Measurements from ENCODE around the gene ASB5. TPM values are rescaled to one million over a fixed set of nuclear protein-coding genes. Genes with fewer than 3 reads are reported as not detected.

Gene ASB5
- polyA plus RNA-seq, 6 donors from 2014 or later, result not detected

GRCh38 chr4:176272799-176273198 is 3.8 kb upstream of the ASB5 start:
- Mint-ChIP-seq H3K9me3 (no peaks in the 10 kb centered on the region), H3K27ac (no peak overlapping the region), H3K4me3 (no peak overlapping the region), H3K27me3 (peaks cover 6 to 32% (median 8%) of the 10 kb centered on the region in 3 donors), H3K36me3 (no peaks in the 10 kb centered on the region), H3K4me1 (peaks cover 0 to 5% (median 0%) of the 10 kb centered on the region in 3 donors)
- ATAC-seq (ENCODE audit: low read depth in 2 of 2) (no peak), DNase-seq (no peak)

DNA sequence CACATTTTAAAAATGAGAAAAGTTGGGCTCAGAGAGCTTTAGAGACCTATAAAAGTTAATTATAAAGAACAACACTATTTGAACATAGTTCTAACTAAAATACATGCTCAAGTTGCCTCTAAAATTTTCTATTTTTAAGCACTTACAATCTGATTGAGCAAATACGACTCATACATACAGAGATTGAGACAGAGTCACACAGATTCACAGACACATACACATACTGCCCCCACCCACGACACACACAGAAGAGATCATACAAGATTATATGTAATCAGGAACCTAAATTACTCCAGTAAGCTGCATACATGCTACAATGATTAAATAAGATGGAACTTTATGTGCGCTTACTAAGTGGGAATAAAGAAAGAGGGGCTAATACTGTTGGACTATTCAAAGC is 2.7 kb upstream of the ASB5 start:
- H3K27me3 Mint-ChIP-seq, result peaks cover 0 to 26% (median 0%) of the 10 kb centered on the region in 3 donors
- H3K27ac Mint-ChIP-seq, result no peak overlapping the region
- no peaks in the 10 kb centered on the region for H3K9me3 Mint-ChIP-seq
- no peaks in the 10 kb centered on the region for H3K36me3 Mint-ChIP-seq
- no peak overlapping the region for H3K4me3 Mint-ChIP-seq
- ATAC-seq (ENCODE audit: low read depth in 2 of 2) (no peak), DNase-seq (no peak)
- H3K4me1 Mint-ChIP-seq, result no peaks in the 10 kb centered on the region

GRCh38 chr4:176270669-176271068 is 1.6 kb upstream of the ASB5 start:
- Mint-ChIP-seq H3K4me1 (no peaks in the 10 kb centered on the region), H3K27me3 (peaks cover 0 to 17% (median 0%) of the 10 kb centered on the region in 3 donors), H3K4me3 (no peak overlapping the region), H3K27ac (no peak overlapping the region), H3K9me3 (no peaks in the 10 kb centered on the region), H3K36me3 (no peaks in the 10 kb centered on the region)
- ATAC-seq (ENCODE audit: low read depth in 2 of 2) (no peak), DNase-seq (no peak)

GRCh38 chr4:176266026-176266425 is 3.0 kb downstream of the ASB5 start:
- H3K4me1 Mint-ChIP-seq, result no peaks in the 10 kb centered on the region
- H3K27me3 Mint-ChIP-seq, result peaks cover 0 to 9% (median 0%) of the 10 kb centered on the region in 3 donors
- no peak overlapping the region for H3K4me3 Mint-ChIP-seq
- H3K9me3 Mint-ChIP-seq, result no peaks in the 10 kb centered on the region
- H3K36me3 Mint-ChIP-seq, result no peaks in the 10 kb centered on the region
- ATAC-seq (ENCODE audit: low read depth in 2 of 2), result no peak
- H3K27ac Mint-ChIP-seq, result no peak overlapping the region
- DNase-seq, result no peak

- no peaks in the 10 kb centered on the region for H3K4me1 Mint-ChIP-seq
- H3K27ac Mint-ChIP-seq, result no peak overlapping the region
- H3K36me3 Mint-ChIP-seq, result no peaks in the 10 kb centered on the region
- no peaks in the 10 kb centered on the region for H3K9me3 Mint-ChIP-seq
- ATAC-seq (ENCODE audit: low read depth in 2 of 2) (no peak), DNase-seq (no peak)
- peaks cover 0 to 6% (median 4%) of the 10 kb centered on the region in 3 donors for H3K27me3 Mint-ChIP-seq
- no peak overlapping the region for H3K4me3 Mint-ChIP-seq
Measured at GRCh38 chr4:176262243-176262642, 6.8 kb downstream of the ASB5 start.

DNA sequence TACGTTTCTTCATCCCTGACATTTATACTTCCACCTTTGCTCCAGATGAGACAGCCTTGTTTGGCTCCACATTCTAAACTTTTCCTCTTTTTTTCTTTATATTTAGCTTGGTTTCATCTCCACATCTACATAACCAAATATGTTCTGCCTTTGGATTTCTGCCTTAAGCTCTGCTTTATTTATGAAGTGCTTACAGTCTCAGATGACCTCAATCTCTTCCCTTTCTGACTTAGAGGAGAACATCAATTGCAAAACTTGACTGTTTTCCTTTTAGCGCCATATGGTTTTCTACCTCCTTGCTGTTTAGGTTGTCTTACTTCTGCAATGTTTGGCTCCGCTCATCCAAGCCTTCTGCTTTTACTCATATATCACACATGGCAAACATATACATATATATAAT is 7.5 kb downstream of the ASB5 start:
- Mint-ChIP-seq H3K27ac (no peak overlapping the region), H3K27me3 (peaks cover 4 to 9% (median 7%) of the 10 kb centered on the region in 3 donors), H3K4me3 (no peak overlapping the region), H3K4me1 (no peaks in the 10 kb centered on the region), H3K9me3 (no peaks in the 10 kb centered on the region), H3K36me3 (no peaks in the 10 kb centered on the region)
- DNase-seq, result no peak
- no peak for ATAC-seq (ENCODE audit: low read depth in 2 of 2)

DNA sequence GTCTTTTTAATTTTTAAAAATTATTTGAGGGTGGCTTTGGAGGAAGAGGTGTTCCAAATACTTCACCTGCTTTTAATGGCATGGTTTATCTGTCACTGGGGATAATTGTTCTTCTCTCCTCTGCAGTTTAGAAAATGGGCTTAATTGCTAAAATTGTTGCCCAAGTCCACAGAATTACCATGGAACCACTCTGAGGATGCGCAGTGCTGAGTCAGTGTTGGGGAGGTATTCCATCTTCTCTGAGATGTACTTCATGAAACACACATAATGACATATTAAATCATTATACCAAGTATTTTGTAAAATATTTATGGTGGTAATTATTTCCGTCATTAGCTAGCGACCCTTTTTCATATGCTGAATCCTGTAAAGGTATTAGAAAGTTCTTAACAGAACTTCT is 8.0 kb downstream of the ASB5 start:
- no peaks in the 10 kb centered on the region for H3K4me1 Mint-ChIP-seq
- no peak overlapping the region for H3K27ac Mint-ChIP-seq
- no peaks in the 10 kb centered on the region for H3K36me3 Mint-ChIP-seq
- no peaks in the 10 kb centered on the region for H3K9me3 Mint-ChIP-seq
- no peak for ATAC-seq (ENCODE audit: low read depth in 2 of 2)
- no peak for DNase-seq
- no peak overlapping the region for H3K4me3 Mint-ChIP-seq
- peaks cover 4 to 9% (median 8%) of the 10 kb centered on the region in 3 donors for H3K27me3 Mint-ChIP-seq

- no peaks in the 10 kb centered on the region for H3K9me3 Mint-ChIP-seq
- H3K27ac Mint-ChIP-seq, result no peak overlapping the region
- H3K27me3 Mint-ChIP-seq, result peaks cover 8 to 14% (median 8%) of the 10 kb centered on the region in 3 donors
- H3K4me1 Mint-ChIP-seq, result no peaks in the 10 kb centered on the region
- H3K36me3 Mint-ChIP-seq, result no peaks in the 10 kb centered on the region
- no peak overlapping the region for H3K4me3 Mint-ChIP-seq
- DNase-seq (no peak), ATAC-seq (ENCODE audit: low read depth in 2 of 2) (no peak)
Measured at GRCh38 chr4:176259330-176260090, 9.5 kb downstream of the ASB5 start.

- no peaks in the 10 kb centered on the region for H3K9me3 Mint-ChIP-seq
- no peak for ATAC-seq (ENCODE audit: low read depth in 2 of 2)
- H3K27ac Mint-ChIP-seq, result no peak overlapping the region
- no peak overlapping the region for H3K4me3 Mint-ChIP-seq
- no peaks in the 10 kb centered on the region for H3K36me3 Mint-ChIP-seq
- no peak for DNase-seq
- peaks cover 8 to 18% (median 8%) of the 10 kb centered on the region in 3 donors for H3K27me3 Mint-ChIP-seq
- no peaks in the 10 kb centered on the region for H3K4me1 Mint-ChIP-seq
Measured at GRCh38 chr4:176258135-176258534, 10.9 kb downstream of the ASB5 start.

- Mint-ChIP-seq H3K9me3 (no peaks in the 10 kb centered on the region), H3K4me3 (peak overlapping the region in 1 of 8 donors; percentile 60), H3K36me3 (no peaks in the 10 kb centered on the region), H3K4me1 (no peaks in the 10 kb centered on the region), H3K27ac (no peak overlapping the region), H3K27me3 (peaks cover 8 to 18% (median 8%) of the 10 kb centered on the region in 3 donors)
- no peak for ATAC-seq (ENCODE audit: low read depth in 2 of 2)
- no peak for DNase-seq
Measured at GRCh38 chr4:176256921-176257320, 12.1 kb downstream of the ASB5 start.

- Mint-ChIP-seq H3K4me3 (no peak overlapping the region), H3K27ac (no peak overlapping the region), H3K36me3 (no peaks in the 10 kb centered on the region), H3K27me3 (peaks cover 0 to 3% (median 0%) of the 10 kb centered on the region in 3 donors), H3K4me1 (no peaks in the 10 kb centered on the region), H3K9me3 (peaks cover 0 to 10% (median 0%) of the 10 kb centered on the region in 7 donors)
- no peak for DNase-seq
- no peak for ATAC-seq (ENCODE audit: low read depth in 2 of 2)
Measured at GRCh38 chr4:176242764-176243347, 26.2 kb downstream of the ASB5 start.

DNA sequence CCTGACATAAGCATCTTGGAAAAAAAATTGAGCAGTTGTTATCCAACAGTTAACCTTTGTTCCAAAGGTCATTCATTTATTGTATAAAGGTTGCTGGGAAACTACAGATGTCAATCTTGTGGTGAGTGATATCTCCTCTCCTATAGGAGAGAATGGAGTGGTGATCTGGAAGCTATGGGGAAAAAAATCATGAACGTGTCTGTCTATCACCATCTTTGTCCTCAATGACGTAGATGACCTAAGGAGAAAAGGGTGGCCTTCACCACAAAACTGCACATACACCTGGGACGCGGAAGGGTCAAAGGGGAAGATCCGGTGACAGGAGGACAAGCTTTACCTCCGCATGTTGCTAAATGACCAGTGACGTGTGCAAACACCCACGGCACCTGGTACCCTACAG is 27.3 kb downstream of the ASB5 start:
- Mint-ChIP-seq H3K27me3 (peaks cover 0 to 5% (median 3%) of the 10 kb centered on the region in 3 donors), H3K4me1 (no peaks in the 10 kb centered on the region), H3K9me3 (peaks cover 0 to 10% (median 0%) of the 10 kb centered on the region in 7 donors), H3K4me3 (no peak overlapping the region), H3K36me3 (no peaks in the 10 kb centered on the region), H3K27ac (no peak overlapping the region)
- ATAC-seq (ENCODE audit: low read depth in 2 of 2) (no peak), DNase-seq (no peak)

GRCh38 chr4:176238826-176239225 is 30.2 kb downstream of the ASB5 start:
- Mint-ChIP-seq H3K36me3 (no peaks in the 10 kb centered on the region), H3K4me3 (no peak overlapping the region), H3K4me1 (no peaks in the 10 kb centered on the region), H3K9me3 (peaks cover 0 to 5% (median 0%) of the 10 kb centered on the region in 7 donors), H3K27me3 (peaks cover 4 to 17% (median 7%) of the 10 kb centered on the region in 3 donors), H3K27ac (no peak overlapping the region)
- ATAC-seq (ENCODE audit: low read depth in 2 of 2) (no peak), DNase-seq (no peak)

DNA sequence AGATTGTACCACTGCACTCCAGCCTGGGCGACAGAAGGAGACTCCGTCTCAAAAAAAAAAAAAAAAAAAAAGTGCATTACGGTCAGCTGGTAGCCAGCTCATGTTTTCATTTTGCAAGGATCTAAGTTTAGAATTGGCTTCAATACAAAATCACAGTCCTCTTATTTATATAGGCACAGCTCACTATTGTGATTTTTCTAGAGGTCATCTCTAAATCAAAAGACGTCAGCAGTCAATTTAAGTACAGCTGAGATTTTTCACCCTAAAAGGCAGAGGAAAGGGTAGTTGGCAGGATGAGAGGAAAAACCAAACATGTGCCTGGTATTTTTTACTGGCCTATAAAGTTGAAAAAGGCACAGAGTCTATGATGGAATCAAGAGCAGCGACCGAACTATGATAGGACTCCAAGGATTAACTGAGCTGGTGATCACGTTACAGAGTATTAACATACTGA is 30.8 kb downstream of the ASB5 start:
- ATAC-seq (ENCODE audit: low read depth in 2 of 2) (no peak), DNase-seq (no peak)
- Mint-ChIP-seq H3K4me1 (no peaks in the 10 kb centered on the region), H3K9me3 (peaks cover 0 to 5% (median 0%) of the 10 kb centered on the region in 7 donors), H3K27ac (no peak overlapping the region), H3K36me3 (no peaks in the 10 kb centered on the region), H3K27me3 (peaks cover 4 to 21% (median 10%) of the 10 kb centered on the region in 3 donors), H3K4me3 (no peak overlapping the region)
